Colon (tissue), 2 donors: ENCODE results near the gene DOCK6.
"Not testable (repeated sequence)": the region's sequence is repeated elsewhere in the genome, so short reads cannot be mapped to it uniquely, and the experiment has no call there.

Experiments
- FAIRE-seq: peaks from 2 replicates; lab custom pipeline; 2012; peaks lifted over from hg19 to GRCh38; lab: Jason Lieb, UNC
- donor health status: control.
- donor health status: control.

DOCK6 gene

GRCh38 chr19:11173516-11174155 is 88.7 kb downstream of the DOCK6 start:
- no peak for FAIRE-seq

GRCh38 chr19:11172576-11172975 is 89.7 kb downstream of the DOCK6 start:
- no peak for FAIRE-seq

GRCh38 chr19:11171144-11171543 is 91.2 kb downstream of the DOCK6 start:
- FAIRE-seq = no peak

GRCh38 chr19:11169896-11170678 is 92.2 kb downstream of the DOCK6 start:
- FAIRE-seq = no peak

DNA sequence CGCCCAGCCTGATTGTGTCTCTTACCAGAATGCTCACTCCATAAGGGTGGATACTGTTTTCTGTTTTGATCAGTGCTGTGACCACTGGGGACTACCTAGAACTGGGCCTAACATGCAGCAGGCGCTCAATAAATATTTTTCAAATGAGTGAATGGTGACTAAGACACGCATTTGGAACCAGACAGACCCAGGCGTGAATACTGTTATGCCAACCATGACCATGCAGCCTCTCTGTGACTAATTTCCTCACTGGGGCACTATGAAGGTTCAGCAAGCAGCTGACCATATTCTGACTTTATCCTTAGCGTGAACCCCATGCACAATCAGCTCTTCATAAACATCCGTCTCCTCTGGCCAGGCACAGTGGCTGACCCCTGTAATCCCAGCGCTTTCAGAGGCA is 93.8 kb downstream of the DOCK6 start:
- no peak for FAIRE-seq

GRCh38 chr19:11166281-11167142 is 95.8 kb downstream of the DOCK6 start:
- FAIRE-seq = no peak

DNA sequence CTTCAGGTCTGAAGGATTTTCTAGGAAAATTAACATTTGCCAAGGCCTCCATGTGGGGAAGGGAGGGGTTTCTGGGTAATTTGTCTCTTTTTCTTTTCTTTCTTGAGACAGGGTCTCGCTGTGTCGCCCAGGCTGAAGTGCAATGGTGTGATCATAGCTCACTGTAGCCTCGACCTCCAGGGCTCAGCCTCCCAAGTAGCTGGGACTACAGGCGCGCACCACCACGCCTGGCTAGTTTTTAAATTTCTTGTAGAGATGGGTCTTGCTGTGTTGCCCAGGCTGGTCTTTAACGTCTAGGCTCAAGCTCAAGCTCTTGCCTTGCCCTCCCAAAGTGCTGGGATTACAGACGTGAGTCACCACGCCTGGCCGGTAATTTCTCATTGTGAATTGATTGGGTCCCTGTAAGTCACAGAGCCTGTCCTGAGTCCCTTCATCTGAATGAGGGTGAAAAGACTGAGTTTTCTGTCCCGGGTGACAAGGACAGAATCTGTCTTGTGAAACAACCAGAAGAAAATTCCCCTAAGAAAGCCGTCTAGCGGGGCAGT is 96.8 kb downstream of the DOCK6 start:
- no peak for FAIRE-seq

DNA sequence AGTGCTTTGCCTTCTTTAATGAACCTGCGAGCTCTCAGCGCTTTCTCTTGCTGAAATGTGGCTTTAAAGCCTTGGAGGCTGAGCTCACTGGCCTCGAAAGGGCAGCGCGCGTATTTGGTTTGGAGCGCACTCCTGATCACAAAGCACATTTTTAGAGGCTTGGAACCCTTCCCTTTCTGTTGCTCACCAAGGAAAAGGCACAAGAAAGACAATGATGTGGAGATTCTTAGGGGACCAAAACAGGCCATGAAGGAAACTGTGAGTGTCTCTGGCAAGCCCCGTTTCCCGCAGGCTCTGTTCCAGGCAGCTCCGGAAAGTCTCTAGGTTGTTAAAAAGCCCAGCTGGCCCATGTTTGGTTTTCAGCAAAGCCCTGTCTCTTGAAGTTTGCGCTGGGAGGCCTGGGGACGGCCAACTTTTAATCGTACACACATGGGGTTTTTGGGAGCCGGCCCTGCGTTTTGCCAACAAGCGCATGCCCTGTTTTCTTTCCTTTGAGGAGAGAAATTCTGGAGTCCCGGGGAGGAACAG is 97.4 kb downstream of the DOCK6 start:
- FAIRE-seq = no peak

DNA sequence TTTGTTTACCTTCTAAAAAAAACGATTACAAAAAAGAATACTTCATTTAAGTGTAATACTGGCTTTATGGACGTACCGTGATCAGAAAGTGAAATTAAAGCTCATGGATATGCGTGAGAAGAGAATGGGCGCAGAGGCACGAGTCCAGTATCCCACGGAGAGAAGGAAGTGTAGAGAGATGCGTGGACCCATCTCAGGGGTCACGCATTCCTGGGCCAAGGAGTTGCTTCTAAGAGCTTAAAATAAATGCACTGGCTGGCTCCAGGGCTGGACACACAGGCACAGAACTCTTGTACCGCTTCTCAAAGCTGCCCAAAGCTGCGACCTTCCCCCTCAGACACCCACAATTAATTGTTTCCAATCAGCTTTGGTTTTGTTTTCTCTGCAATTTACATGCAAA is 98.0 kb downstream of the DOCK6 start:
- FAIRE-seq = no peak

GRCh38 chr19:11160440-11160768 is 101.9 kb downstream of the DOCK6 start:
- FAIRE-seq = not testable (repeated sequence)

DNA sequence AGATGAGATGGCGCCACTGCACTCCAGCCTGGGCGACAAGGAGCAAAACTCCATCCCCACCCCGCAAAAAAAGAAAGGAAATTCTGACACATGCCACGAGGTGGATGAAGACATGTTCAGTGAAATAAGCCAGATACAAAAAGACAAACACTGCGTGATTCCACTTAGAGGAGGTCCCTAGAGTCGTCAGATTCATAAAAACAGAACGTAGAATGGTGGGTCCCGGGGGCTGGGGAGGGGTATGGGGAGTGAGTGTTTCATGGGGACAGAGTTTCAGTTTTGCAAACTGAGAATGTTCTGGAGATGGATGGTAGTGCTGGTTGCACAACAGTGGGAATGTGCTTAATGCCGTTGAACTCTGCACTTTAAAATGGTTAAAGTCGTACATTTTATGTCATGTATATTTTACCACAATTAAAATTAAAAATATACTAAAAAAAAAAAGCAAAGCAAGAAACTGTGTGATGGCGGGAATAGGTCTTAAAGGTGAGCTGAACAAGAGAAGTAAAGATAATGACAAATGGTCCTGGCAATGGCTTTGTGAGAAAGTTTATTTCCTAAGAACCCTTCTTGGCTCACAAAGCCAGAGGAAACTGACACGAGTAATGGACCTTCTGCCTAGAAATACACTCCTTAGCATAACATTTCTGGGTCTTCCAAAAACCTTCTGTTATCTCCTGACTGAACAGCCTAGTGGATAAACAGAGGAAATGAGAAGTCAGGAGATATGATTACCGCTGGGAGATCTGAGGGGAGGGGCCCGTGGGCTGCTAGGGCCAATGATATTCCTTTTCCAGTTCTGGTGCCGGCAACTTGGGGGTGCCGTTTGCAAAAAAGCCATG is 102.5 kb downstream of the DOCK6 start:
- FAIRE-seq = no peak

GRCh38 chr19:11155373-11156120 is 106.8 kb downstream of the DOCK6 start, which contains the start of gene SPC24:
TSS of gene SPC24 (minus strand) at chr19:11155782. CDS start at chr19:11155776, 6 bp downstream.
- FAIRE-seq = peak; percentile 18

- no peak for FAIRE-seq
These were observed 107.7 kb downstream of the DOCK6 start for GRCh38 chr19:11154683-11155047.

DNA sequence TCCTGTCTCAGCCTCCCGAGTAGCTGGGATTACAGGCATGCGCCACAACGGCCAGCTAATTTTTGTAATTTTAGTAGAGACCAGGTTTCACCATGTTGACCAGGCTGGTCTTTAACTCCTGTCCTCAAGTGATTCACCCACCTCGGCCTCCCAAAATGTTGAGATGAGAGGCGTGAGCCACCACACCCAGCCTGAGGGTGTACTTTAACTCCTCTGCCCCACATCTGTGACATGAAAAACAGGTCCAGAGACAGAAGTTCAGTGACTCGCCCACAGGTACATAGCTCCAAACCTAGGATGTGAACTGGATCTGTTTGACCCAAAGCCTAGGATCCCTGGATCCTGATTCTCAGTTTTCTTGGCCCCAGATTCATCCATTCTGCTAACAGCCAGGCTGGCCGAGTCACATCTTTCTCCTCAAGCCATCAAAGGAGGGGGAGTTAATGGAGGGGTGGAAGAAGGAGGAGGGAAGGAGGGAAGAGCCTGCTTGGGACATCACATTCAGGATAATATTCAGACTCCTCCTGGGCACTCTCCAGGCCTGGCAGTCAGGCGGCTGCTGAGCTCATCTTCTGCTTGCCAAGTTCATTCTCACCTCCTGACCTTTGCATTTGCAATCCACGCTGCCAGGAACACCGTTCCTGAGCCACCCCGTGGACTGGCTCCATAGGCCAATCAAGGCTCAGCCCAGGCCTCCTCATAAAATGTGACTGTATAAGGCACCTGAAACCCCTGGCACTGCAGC is 109.8 kb downstream of the DOCK6 start:
- no peak for FAIRE-seq

DNA sequence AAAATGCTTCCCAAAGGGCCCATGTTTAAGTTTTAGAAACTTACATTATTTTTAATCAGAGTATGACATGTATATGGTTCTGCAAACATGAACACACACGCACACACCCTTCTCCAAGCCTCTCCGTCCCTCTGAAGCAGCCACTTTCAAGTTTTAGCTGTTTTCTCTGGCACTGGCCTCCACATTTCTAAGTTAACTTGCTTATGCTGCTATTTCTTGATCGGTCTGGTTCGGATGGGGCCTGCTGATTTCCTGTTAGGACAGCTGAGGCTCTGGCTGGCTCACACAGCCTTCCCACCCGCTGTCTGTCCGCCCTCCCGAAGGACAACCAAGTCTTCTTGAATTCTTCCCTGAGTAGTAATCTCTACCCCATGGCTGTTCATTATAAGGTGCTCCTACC is 111.1 kb downstream of the DOCK6 start:
- no peak for FAIRE-seq
